Measurements from ENCODE around the gene RIPK3. TPM values are rescaled to one million over a fixed set of nuclear protein-coding genes. Genes with fewer than 3 reads are reported as not detected.
A peak's percentile ranks its signal among the peaks of the same experiment; 100 is the strongest.

The RIPK3 gene
- total RNA-seq, 2 donors from 2014 or later = 1.9 to 7.6 TPM

DNA sequence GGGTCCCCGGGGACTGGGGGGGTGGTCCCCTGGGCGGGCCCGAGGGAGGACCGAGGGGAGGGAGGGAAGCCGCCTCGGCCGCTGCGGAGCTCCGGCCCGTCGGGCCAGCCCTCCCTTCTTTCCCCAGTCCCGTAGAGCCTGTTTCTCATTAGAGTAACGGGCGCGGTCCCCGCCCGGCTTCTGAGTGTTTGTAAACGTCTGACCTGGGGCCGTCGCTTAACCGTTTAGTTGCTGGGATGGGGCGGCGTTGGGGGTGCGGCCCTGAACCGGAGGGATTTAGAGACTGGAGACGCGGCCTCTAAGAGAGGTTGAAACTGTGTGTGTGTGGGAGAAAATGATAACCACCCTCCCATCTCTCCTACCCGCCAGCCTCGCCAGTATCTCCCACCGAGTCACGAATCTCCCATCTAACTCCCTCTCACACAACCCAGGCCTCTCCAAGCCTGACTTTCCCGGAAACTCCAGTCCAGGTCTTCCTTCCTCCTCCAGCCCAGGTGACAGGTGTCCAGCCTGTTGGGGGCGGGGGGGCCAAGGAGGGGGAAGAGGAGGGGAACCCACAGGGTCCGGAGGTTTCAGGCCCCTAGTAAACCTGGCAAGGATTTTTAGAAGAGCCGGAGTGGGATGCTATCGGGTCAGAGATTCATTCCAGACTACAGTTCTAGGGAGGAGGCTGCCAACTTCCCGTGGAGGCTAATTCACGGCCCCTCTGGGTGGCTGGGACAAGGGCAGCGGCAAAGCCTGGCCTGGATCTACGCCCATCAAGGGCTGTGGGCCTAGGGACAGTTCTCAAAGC, 27.1 kb upstream of the RIPK3 start:
- no peaks in the 10 kb centered on the region for H3K9me3 ChIP-seq
- H3K27ac ChIP-seq = peak overlapping the region; percentile 85 to 92
- no peaks in the 10 kb centered on the region for H3K27me3 ChIP-seq (replicated peaks; ENCODE audit: insufficient read depth)
- TF ChIP-seq POLR2A (IDR thresholded peaks at IDR 0.05) = peak; percentile 22
- no peak for TF ChIP-seq POLR2AphosphoS5 (IDR thresholded peaks at IDR 0.05)
- TF ChIP-seq, protein P1, sequence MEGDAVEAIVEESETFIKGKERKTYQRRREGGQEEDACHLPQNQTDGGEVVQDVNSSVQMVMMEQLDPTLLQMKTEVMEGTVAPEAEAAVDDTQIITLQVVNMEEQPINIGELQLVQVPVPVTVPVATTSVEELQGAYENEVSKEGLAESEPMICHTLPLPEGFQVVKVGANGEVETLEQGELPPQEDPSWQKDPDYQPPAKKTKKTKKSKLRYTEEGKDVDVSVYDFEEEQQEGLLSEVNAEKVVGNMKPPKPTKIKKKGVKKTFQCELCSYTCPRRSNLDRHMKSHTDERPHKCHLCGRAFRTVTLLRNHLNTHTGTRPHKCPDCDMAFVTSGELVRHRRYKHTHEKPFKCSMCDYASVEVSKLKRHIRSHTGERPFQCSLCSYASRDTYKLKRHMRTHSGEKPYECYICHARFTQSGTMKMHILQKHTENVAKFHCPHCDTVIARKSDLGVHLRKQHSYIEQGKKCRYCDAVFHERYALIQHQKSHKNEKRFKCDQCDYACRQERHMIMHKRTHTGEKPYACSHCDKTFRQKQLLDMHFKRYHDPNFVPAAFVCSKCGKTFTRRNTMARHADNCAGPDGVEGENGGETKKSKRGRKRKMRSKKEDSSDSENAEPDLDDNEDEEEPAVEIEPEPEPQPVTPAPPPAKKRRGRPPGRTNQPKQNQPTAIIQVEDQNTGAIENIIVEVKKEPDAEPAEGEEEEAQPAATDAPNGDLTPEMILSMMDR (IDR thresholded peaks at IDR 0.05) = no peak
- DNase-seq (ENCODE audit: low spot score) = peak; percentile 91
- H3K4me1 ChIP-seq (replicated peaks) = no peaks in the 10 kb centered on the region
- under 1% methylated on average over 40 of the region's 40 CpGs for WGBS
- no peaks in the 10 kb centered on the region for H3K36me3 ChIP-seq
- intact Hi-C loops (cut with DNase I) = loop anchor here (1.0 kb wide), 1 partner anchor 33 kb away; no protein-coding TSS in a partner anchor
- peak overlapping the region; percentile 46 to 48 for H3K4me3 ChIP-seq

DNA sequence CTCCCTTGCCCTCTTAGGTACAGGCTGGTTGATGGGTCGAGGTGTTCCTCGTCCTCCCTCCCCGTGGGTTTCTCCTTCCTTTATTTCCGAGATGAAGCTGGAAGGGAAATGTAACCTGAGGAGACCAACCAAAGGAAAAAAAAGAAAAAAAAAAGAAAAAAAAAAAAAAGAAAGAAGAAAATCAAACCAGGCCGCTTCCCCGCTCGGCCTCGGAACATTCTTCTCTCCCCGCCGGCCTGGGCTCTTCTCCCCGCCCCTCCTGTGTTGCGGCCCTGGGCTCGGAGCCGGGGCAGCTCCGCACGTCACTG, 26.6 kb upstream of the RIPK3 start:
- no peaks in the 10 kb centered on the region for H3K9me3 ChIP-seq
- TF ChIP-seq POLR2A (IDR thresholded peaks at IDR 0.05) = peak; percentile 60
- TF ChIP-seq, protein P1 (IDR thresholded peaks at IDR 0.05) = no peak
- WGBS = 0% methylated on average over 16 of the region's 16 CpGs
- H3K27me3 ChIP-seq (replicated peaks; ENCODE audit: insufficient read depth) = no peaks in the 10 kb centered on the region
- peak overlapping the region; percentile 46 to 48 for H3K4me3 ChIP-seq
- no peaks in the 10 kb centered on the region for H3K4me1 ChIP-seq (replicated peaks)
- intact Hi-C loops (cut with DNase I) = loop anchor here (1.0 kb wide), 1 partner anchor 34 kb away; no protein-coding TSS in a partner anchor
- DNase-seq (ENCODE audit: low spot score) = no peak
- H3K36me3 ChIP-seq = no peaks in the 10 kb centered on the region
- peak overlapping the region; percentile 85 to 92 for H3K27ac ChIP-seq

DNA sequence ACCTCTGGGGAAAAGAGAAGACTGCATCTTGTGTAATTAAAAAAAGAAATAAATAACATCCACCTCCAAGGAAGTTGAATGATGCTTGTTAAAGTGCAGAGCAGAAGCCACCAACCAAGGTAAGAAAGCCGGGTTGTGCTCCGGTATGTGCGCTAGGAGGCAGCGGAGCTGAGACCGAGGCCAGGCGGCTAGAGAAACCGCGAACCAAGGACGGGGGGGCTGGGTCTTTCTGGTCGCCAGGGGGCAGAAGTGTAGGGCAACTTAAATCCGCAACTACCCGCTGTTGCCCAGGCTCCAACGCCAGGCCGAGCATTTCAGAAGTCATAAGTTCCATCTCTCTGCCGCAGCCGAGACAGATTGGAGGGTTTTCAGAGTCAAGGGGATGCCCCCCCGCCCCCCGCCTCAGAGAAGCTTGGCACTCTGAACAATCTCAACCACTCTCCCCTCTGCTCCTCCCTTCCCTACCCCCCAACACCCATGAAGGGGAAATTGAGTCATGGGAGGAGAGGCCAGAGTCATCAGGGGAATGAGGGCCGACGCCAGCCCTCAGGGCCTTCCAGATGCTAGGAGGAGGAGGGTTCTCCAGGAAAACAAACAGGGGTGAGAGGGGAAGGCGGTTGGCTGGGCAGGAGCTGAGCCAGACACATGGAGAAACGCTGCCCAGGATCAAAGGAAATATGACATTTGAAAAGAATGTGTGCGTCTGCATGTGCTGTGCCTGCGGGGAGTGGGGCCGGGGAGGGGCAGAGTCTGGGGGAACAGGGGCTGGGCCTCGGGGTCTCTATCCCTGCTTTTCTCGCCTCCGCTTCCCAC, 26.0 kb upstream of the RIPK3 start:
- no peaks in the 10 kb centered on the region for H3K27me3 ChIP-seq (replicated peaks; ENCODE audit: insufficient read depth)
- peak overlapping the region; percentile 46 to 48 for H3K4me3 ChIP-seq
- H3K27ac ChIP-seq = peak overlapping the region; percentile 85 to 92
- H3K4me1 ChIP-seq (replicated peaks) = no peaks in the 10 kb centered on the region
- no peaks in the 10 kb centered on the region for H3K9me3 ChIP-seq
- 3% methylated on average over 26 of the region's 28 CpGs for WGBS
- no peaks in the 10 kb centered on the region for H3K36me3 ChIP-seq
- TF ChIP-seq POLR2A (IDR thresholded peaks at IDR 0.05) (peak; percentile 9), POLR2AphosphoS5 (IDR thresholded peaks at IDR 0.05) (peak; percentile 73)
- TF ChIP-seq, protein P1 (IDR thresholded peaks at IDR 0.05) = peak; percentile 52 to 98 (median 91)
- DNase-seq (ENCODE audit: low spot score) = peak; percentile 90
- intact Hi-C loops (cut with DNase I) = loop anchor here (1.0 kb wide), 2 partner anchors 34 to 65 kb away; no protein-coding TSS in a partner anchor

DNA sequence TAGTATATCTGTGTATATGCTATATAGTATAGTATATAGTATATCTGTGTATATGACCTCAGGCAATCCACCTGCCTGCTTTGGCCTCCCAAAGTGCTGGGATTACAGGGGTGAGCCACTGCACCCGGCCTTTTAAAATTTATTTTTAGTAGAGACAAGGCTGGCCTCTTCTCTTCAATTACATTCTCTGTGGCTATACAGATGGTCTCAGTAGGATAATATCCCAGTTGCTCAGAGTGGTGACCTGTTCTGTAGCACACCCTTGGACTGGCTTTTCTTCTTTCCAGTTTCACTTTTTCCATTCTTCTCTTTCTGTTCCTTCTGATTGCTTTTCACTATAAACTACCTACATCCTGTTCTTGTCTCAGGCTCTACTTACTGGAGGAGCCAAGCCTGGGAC, 25.1 kb upstream of the RIPK3 start:
- no peaks in the 10 kb centered on the region for H3K36me3 ChIP-seq
- 75% methylated on average over 1 of the region's 1 CpG for WGBS
- H3K27ac ChIP-seq = peak overlapping the region; percentile 85 to 92
- intact Hi-C loops (cut with DNase I) = loop anchor here (1.0 kb wide), 1 partner anchor 66 kb away; no protein-coding TSS in a partner anchor
- TF ChIP-seq POLR2A (IDR thresholded peaks at IDR 0.05) (no peak), POLR2AphosphoS5 (IDR thresholded peaks at IDR 0.05) (no peak)
- TF ChIP-seq, protein P1 (IDR thresholded peaks at IDR 0.05) = no peak
- H3K9me3 ChIP-seq = no peaks in the 10 kb centered on the region
- no peaks in the 10 kb centered on the region for H3K27me3 ChIP-seq (replicated peaks; ENCODE audit: insufficient read depth)
- no peaks in the 10 kb centered on the region for H3K4me1 ChIP-seq (replicated peaks)
- DNase-seq (ENCODE audit: low spot score) = no peak
- H3K4me3 ChIP-seq = no peak overlapping the region

All from prostate gland (tissue), 2 donors.